GM21825 (cell line): ENCODE results near the gene ZNF296.

Source experiments
- ATAC-seq: cut with Tn5 transposase; IDR thresholded peaks from one replicate; pipeline ENCODE4 v1.9.1; 2021; ENCODE audit warnings: mild to moderate bottlenecking, moderate library complexity; ENCODE audit not compliant: unreplicated experiment

The ZNF296 gene

GRCh38 chr19:45032421-45032820 is 43.9 kb downstream of the ZNF296 start:
- ATAC-seq = no peak

GRCh38 chr19:45030825-45031224 is 45.5 kb downstream of the ZNF296 start:
- ATAC-seq = no peak

- ATAC-seq = no peak
These were observed 48.9 kb downstream of the ZNF296 start for GRCh38 chr19:45027371-45027770.

GRCh38 chr19:45025264-45025663 is 51.0 kb downstream of the ZNF296 start:
- ATAC-seq = no peak

GRCh38 chr19:45023048-45023447 is 53.2 kb downstream of the ZNF296 start:
- ATAC-seq = no peak

- ATAC-seq = no peak
These were observed 54.3 kb downstream of the ZNF296 start for GRCh38 chr19:45021971-45022370.
